ENCODE data around the gene SRD5A3.

SRD5A3 gene

GRCh38 chr4:55378617-55379467 lies 32.8 kb downstream of the SRD5A3 start:
- DNase-seq (ENCODE audit: low read depth): no peak

DNA sequence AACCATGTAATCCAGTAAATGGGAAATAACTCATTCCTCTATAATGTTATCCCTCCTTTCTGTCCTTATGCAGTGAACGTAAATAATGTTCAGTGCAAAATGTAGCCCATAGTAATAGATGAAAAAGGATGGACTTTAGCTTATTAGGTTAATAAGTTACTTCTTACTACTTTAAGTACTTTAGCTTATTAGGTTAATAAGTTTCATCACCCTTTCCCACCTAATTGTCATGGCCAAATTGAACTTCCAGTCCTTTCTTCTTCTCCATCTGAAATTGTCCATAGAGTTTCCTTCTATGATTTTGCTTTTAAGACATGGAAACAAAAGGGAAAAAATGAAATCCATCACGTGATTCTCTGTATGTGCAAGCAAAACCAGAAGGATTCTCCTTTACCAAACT lies 34.5 kb downstream of the SRD5A3 start:
- DNase-seq (ENCODE audit: low read depth): no peak

GRCh38 chr4:55381502-55381901 lies 35.5 kb downstream of the SRD5A3 start:
- DNase-seq (ENCODE audit: low read depth): no peak

DNA sequence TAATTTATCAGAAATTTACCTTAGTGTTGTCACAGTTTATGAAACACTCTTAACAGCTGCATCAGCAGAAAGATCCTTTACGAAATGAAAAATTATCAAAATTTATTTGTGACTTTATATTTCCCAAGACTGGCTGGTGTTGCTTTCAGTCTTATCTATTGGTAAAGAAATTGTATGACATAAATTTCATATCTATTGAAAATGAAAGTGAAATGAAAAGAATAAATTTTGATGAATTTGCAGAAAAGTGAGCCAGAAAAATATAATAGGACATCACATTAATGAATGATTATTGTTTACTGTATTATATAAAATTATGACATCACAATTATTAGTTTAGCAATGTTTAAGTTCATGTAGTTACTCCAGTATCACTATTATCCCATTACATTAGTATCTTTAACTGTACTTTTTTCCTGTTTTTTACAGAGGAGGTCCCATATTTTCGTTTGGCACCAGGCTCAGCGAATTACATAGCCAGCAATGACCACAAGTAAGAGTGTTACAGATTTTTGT lies 36.5 kb downstream of the SRD5A3 start:
- no peak for DNase-seq (ENCODE audit: low read depth)

DNA sequence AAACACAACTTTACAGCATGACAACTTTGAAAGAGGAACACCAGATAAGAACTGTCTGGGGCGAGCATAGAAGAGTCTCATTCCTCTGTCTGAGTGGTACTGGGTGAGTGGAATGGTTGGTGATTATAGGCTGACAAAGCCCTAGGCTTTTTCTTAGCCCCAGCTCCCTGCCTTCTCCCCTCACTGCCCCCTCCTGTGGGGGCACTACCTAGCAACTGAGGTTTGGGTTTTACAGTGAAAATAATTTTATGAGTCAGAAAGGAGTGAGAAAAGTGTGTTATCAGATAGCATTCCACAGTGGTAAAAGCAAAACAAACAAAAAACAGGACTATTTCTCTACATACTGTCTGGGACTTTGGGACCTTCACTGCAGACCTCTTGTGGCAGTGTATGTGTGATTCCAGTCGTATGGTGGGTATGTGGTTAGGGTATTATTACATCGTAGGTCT lies 39.2 kb downstream of the SRD5A3 start:
- no peak for DNase-seq (ENCODE audit: low read depth)

DNA sequence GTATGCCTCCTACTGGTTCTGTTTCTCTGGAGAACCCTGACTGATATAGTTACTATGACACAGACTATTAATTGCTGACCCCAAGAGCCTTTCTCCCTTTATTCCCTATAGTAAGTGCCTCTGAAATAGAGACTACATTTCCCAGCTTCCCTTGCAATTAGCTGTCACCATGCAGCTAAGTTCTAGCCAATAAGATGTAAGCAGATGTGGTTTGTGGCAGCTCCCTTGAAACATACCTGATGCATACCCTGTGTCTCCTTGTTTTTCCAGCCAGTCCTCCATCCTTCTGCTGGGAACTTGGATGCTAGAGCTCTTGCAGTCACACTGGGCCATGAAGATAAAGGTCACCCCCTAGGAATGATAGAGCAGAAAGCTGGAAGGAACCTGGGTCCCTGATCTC lies 40.0 kb downstream of the SRD5A3 start:
- no peak for DNase-seq (ENCODE audit: low read depth)

GRCh38 chr4:55386840-55387239 lies 40.8 kb downstream of the SRD5A3 start:
- DNase-seq (ENCODE audit: low read depth): no peak

DNA sequence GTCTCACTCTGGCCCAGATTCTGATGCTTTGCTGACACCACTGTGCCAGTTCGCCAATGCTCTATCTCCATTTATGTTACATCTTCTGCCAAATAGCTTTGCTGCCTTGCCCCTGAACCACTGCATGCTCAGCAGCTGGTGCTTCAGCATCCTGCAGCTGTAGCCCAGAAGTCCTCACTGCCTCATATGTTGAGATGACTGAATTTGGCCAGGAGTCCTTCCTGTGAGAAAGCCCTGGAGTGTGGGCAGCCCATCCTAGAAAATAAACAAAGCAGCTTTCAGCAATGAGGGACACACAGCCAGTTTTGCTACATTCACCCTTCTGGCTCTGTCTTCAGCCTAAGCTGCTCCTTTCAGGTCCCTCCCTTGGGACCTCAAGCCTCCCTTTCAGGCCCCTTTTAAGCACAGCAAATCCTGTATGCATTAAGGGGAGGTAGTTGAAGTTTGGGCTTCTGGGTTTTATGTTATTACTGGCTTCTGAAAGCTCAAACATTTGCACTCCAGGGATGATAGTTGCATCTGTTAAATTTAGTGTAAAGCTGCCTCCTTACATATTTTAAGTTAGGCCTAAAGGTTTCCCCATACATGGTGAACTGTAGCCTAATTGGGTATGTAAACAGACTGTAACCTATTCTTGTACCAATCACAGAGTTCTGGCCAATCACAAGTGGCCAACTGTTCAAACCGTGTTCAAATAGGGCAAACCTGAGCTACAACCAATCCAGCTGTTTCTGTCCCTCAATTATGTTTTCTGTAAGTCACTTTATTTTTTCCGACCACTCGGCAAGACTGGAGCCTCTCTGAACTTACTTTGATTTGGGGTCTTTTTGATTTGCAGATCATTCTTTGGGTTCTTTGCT lies 47.6 kb downstream of the SRD5A3 start:
- no peak for DNase-seq (ENCODE audit: low read depth)

GRCh38 chr4:55395218-55395528 lies 49.1 kb downstream of the SRD5A3 start:
- no peak for DNase-seq (ENCODE audit: low read depth)

- peak; percentile 77 for DNase-seq (ENCODE audit: low read depth)
These were observed 49.7 kb downstream of the SRD5A3 start, which contains the start of gene TMEM165 for GRCh38 chr4:55395529-55396307. Gene TMEM165 (plus strand): TSS chr4:55395957. CDS start chr4:55396190, 233 bp downstream.

DNA sequence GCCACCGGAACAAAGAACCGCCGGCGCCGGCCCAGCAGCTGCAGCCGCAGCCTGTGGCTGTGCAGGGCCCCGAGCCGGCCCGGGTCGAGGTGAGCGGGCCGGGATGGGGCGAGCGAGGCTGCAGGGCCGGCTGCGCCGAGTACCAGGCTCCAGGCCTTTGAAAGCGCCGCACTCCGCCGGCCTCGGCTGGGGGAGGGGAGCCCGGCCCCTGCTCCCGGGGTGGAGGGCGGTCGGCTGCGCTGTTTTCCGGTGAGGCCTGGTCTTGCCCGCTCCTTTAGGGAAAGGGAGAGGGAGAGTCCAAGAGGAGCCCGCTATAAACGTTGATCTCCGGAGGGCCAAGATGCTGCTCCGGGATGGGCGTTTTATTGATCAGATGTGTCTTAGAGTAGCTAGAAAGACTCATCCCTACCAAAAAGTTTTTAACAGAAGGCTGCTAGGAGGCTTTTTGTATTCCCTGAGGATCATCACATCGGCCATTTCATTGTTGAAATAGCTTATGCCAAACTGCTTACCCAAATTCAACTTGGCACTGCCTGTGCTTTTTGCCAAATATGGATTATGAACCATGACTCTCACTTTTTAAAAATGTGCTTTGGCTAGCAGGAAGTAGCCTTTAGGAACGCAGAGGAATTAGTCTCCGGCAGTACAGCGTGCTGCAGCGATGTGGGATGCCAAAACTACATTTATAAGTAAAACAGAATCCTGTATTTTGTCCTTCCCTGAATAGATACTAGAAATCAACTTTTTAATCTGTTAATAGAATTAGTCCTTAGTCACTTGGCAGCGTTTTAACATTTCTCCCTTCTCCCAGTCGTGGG lies 50.5 kb downstream of the SRD5A3 start:
- peak; percentile 12 for DNase-seq (ENCODE audit: low read depth)

- no peak for DNase-seq (ENCODE audit: low read depth)
These were observed 51.0 kb downstream of the SRD5A3 start for GRCh38 chr4:55397126-55397436.

- DNase-seq (ENCODE audit: low read depth): no peak
These were observed 51.7 kb downstream of the SRD5A3 start for GRCh38 chr4:55397520-55398321.

DNA sequence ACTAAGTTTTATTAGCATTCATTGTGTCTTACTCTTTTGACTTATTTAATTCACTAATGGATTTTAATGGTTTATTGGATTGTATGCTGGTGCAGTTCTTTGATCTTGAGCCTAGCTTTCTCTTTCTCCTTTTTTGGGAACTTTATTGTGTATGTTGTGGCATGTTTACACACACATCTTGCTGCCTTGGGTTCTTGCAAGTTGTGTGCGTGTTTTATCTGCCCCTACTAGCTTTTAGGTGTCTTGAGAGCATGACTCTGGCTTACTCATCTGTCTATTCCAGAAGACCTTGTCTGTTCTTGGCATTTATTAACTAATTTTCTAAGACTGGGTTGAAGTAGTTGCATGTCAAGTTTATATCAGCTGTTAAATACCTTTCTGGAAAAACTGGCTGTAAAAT lies 52.4 kb downstream of the SRD5A3 start:
- DNase-seq (ENCODE audit: low read depth): no peak

- DNase-seq (ENCODE audit: low read depth): no peak
These were observed 52.9 kb downstream of the SRD5A3 start for GRCh38 chr4:55398966-55399365.

DNA sequence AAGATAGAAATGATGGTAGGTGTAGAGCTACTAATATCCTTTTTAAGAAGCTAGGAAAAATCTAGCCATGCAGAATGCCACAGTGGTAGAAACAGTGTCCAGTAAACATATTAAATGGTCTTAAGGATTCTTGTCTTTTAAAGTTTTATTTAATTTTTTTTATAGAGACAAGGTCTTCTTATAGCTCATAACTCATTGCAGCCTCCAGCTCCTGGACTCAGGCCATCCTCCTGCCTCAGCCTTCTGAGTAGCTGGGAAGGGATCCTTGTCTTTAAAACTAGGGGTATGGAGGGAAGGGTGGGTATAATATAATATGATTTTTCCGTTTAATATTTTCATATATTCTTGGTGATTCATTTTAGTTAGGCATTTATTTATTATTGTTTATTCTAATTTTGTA lies 53.5 kb downstream of the SRD5A3 start:
- no peak for DNase-seq (ENCODE audit: low read depth)

DNA sequence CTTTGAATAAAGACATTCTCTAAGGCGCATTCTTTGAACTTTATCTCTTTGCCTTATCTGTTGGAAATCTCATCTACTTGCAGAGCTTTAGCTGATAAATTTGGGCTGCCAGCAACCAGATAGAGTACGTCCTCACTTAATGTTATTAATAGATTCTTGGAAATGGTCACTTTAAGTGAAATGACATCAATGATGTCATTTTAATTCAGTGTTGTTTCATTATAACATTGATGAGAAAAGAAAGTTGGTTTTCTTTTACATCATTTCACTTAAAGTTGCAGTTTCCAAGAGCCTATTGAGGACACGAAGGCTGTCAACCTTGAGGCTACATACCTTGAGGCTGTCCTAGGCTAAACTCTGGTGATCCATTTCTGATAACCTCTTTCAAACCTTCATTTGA lies 59.0 kb downstream of the SRD5A3 start:
- DNase-seq (ENCODE audit: low read depth): no peak

DNA sequence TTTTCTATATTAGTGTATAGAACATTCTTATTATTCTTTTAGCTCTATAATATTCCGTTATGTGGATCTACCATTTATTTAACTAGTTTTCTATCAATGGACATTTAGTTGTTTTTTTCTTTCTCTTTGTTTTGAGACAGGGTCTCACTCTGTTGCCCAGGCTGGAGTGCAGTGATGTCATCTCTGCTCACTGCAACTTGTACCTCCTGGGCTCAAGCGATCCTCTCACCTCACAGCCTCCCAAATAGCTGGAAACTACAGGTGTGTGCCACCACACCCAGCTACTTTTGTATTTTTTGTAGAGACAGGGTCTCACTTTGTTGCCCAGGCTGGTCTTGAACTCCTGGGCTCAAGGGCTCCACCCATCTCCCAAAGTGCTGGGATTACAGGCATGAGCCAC lies 60.5 kb downstream of the SRD5A3 start:
- DNase-seq (ENCODE audit: low read depth): no peak

GRCh38 chr4:55407119-55407518 lies 61.1 kb downstream of the SRD5A3 start:
- DNase-seq (ENCODE audit: low read depth): no peak

GRCh38 chr4:55407764-55408163 lies 61.7 kb downstream of the SRD5A3 start:
- no peak for DNase-seq (ENCODE audit: low read depth)
